GM12872 (cell line): ENCODE measurements around the gene RTF1.

Experiments
- TF ChIP-seq, protein P1 (sequence below): IDR thresholded peaks from 3 replicates; pipeline ENCODE4 v1.5.1; 2011; ENCODE audit warnings: low read depth, mild to moderate bottlenecking, low read length, moderate library complexity; ENCODE audit not compliant: insufficient read depth

RTF1 gene

DNA sequence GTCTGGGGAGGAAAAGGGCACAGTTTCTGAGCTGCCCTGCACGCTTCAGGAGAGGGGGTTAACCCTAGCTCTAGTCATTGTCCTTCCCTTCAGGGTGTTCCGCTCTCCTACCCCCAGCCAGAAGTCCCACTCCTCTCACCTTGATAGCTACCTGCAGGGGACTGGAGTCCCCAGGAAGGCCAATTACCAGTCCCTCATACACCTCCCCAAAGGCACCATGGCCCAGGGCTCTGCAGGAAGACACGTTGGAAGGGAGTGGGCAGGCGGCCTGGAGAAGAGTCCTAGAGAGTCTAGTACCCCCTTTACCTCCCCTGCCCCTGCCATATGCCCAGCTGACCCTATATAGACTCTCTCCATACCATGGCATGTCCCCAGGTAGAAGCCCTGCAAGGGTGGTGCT is 88.9 kb downstream of the RTF1 start:
- TF ChIP-seq, protein P1, sequence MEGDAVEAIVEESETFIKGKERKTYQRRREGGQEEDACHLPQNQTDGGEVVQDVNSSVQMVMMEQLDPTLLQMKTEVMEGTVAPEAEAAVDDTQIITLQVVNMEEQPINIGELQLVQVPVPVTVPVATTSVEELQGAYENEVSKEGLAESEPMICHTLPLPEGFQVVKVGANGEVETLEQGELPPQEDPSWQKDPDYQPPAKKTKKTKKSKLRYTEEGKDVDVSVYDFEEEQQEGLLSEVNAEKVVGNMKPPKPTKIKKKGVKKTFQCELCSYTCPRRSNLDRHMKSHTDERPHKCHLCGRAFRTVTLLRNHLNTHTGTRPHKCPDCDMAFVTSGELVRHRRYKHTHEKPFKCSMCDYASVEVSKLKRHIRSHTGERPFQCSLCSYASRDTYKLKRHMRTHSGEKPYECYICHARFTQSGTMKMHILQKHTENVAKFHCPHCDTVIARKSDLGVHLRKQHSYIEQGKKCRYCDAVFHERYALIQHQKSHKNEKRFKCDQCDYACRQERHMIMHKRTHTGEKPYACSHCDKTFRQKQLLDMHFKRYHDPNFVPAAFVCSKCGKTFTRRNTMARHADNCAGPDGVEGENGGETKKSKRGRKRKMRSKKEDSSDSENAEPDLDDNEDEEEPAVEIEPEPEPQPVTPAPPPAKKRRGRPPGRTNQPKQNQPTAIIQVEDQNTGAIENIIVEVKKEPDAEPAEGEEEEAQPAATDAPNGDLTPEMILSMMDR: no peak

DNA sequence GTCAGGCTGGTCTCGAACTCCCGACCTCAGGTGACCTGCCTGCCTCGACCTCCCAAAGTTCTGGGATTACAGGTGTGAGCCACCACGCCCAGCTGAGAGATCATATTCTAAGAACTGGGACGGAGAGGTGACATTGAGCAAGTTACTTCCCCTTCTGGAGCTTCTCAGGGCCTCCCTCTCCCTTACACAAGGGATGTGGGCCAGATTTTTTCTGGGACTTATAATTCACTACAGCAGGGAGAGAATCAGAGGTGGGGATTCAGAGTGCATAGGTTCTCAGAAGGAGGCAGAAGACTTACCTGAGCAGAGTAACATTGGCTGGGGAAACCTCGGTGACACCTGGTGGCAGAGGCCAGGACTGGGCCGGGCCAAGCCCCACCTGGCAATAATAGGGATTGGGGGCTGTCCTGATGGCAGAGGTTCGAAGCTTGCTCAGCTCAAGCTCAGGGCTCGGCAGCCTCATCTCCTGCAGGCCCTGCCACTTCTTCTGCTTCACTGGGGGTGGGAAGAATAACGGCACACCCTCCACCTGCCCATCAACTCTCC is 90.0 kb downstream of the RTF1 start:
- TF ChIP-seq, protein P1: 0 out of 3 replicates have a peak, but pooled peaks have one; percentile 8

DNA sequence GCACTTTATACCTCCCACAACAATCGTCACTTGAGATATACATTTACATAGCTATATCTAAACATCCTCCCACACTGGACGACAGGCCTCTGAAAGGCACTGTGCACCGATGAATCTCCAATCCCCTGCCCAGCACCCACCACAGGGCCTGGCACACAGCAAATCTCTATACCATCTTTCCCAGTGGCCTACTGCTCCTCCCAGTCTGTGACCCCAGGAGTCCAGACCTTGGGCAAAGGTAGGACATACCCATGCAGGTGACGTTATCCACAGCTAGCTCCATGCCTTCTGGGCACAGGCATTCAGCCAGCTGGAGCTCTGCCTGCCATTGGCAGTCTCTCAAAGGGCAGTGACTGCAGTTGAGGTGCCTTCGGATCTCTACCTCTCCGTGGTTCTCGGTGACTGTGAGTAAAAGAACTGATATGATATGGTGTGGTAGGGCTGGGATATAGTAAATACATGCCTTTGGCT is 91.0 kb downstream of the RTF1 start:
- TF ChIP-seq, protein P1: no peak

DNA sequence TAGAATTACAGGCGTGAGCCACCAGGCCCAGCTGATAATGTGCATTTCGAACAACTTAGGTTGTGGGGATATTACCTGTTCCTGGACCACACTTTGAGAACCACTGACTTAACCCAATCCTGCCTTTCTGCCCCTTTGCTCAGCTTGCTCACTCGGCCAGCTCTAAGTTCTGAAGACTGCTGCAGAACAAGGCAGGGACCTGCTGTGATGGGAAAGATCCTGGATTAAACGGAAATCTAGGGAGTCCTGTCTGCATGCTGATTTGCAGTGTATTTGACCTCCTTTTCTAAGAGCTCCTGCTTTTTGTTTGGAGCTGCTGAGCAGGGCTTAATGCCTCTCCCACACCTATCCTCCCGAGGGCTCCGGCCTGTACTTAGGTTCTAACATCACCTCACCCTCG is 93.8 kb downstream of the RTF1 start:
- TF ChIP-seq, protein P1: no peak

DNA sequence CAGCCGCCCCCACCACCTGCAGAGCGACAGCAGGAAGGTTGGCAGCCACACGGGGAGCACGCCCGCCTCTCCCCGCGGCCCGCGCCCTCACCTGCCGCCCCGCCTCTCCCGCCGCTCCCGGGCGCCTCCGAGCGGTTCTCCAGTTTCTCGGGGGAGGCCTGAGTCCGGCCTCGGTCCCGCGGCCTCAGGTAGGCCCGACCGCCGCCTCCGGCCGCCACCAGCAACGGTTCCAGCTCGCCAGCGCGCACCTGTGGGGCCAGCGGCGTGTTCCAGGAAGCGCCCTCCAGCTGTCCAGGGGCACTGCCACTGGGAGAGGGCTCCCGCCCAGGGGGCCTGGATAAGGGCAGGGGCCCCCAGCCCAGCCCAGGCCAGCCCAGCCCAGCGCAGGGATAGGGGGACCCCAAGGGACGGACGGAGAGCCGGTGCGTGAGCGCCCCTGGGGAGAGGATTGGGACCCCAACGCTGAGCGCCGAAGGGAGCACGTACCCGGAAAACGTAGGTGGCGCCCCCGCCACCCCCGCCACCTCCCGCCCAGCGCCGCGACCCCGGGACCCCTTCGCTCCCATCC is 94.5 kb downstream of the RTF1 start:
- TF ChIP-seq, protein P1: no peak

DNA sequence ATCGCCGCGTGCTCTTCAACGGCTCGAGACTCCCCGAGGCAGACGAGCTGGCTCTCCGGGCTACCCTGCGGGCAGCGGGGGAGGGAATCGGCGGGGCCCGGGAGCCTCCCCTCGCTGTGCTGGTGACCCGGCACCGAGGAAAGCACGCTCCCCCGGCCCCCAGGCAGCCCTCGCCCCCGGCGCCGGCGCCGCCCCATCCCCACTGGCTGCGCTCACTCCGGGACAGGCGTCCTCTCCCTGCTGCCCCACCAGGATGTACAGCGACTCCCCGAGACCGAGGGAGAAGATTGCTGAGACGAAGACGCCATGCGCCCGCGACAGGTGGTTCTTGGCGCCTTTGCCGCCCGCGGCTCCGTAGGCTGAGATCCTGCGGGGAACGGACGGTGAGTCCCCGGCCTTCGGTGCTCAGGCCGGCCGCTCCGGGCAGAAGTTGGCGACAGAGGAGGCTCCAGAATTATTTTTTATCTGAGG is 95.0 kb downstream of the RTF1 start:
- TF ChIP-seq, protein P1: no peak

DNA sequence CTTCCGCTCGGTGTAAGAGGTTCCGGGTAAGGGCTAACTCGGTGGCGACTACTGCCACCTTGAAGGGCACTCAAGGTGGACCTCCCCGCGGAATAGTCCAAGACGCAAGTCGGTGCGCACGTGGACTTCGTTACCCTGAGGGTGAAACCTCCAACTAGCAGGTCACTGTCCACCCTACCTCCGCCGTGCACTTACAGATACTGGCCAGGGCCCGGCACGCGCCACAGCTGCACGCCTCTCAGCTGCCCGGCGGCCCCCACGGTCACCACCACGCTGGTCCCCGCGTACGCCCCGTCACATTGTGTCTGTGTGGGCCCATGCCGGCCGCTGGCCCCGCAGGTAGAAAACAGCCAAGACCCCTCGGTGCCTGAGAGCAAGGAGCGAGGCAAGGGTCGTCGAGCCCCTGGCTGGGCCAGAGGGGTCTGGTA is 95.6 kb downstream of the RTF1 start:
- TF ChIP-seq, protein P1: no peak
